HG03457 (cell line): ENCODE measurements around the gene EGF.

Source experiments
- ATAC-seq: cut with Tn5 transposase; IDR thresholded peaks from one replicate; pipeline ENCODE4 v1.9.1; 2021; ENCODE audit warnings: moderate number of reproducible peaks; ENCODE audit not compliant: unreplicated experiment

The EGF gene

DNA sequence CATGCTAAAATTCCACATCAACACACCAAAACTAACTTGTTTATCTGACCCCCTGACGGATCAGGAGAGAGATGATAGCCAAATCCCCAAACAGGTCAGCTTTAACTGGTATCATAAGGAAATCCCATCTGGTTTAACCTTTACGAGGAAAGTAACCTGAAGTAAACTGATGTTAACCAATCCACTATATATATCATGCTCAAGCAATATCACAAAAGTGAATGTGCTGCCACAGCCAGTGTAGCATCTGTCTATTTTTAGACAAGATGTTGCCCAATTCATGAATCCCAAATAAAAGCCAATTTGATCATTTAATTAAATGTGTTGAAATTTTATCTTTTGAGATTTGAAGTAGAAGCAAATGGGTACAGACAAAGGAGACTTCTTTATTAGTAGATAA is 44.5 kb downstream of the EGF start:
- ATAC-seq = no peak

DNA sequence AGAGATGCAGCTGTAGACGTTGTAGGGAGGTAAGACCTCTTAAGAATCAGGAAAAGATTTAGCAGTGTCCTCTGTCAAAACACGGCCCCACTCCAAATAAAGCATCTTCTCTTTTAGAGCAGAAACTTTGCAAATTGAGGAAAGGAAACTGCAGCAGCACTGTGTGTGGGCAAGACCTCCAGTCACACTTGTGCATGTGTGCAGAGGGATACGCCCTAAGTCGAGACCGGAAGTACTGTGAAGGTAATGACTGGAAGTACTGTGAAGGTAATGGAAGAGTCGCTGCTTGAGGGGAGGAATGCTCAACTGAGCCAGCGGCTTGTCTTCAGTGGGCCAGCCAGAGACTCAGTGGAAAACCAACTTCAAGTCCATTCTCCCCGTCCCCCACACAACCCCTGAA is 46.5 kb downstream of the EGF start:
- no peak for ATAC-seq

DNA sequence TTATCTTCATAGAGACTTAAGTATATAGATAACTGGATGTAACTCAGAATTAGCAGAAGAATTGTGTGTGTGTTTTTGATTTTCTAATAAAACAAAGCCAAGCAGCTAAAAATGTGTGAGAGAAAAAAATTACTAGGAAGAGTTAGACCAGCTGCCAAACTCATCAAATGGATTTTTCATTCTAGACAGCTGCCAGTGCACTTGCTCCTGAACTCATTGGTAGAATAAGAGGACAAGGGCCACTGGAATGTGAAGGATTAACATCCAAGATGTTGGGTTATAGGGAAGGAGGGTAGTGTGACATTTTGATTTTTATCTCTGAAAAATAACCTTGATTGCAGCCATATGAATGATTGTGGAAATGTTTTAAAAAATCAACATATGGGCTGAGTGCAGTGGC is 49.7 kb downstream of the EGF start:
- no peak for ATAC-seq

DNA sequence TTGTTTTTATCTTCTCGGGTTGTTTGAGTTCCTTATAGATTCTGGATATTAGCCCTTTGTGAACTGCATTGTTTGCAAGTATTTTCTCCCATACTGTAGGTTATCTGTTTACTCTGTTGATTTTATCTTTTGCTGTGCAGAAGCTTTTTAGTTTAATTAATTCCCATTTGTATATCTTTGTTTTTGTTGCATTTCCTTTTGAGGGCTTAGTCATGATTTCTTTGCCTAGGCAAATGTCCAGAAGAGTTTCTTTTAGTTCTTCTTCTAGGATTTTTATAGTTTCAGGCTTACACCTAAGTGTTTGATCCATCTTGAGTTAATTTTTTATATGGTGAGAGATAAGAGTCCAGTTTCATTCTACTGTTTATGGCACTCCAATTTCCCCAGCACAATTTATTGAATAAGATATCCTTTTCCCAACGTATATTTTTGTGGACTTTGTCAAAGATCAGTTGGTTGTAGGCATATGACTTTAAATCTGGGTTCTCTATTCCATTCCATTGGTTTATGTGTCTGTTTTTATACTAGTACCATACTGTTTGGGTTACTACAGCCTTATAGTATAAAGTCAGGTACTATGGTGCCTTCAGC is 54.3 kb downstream of the EGF start:
- no peak for ATAC-seq

DNA sequence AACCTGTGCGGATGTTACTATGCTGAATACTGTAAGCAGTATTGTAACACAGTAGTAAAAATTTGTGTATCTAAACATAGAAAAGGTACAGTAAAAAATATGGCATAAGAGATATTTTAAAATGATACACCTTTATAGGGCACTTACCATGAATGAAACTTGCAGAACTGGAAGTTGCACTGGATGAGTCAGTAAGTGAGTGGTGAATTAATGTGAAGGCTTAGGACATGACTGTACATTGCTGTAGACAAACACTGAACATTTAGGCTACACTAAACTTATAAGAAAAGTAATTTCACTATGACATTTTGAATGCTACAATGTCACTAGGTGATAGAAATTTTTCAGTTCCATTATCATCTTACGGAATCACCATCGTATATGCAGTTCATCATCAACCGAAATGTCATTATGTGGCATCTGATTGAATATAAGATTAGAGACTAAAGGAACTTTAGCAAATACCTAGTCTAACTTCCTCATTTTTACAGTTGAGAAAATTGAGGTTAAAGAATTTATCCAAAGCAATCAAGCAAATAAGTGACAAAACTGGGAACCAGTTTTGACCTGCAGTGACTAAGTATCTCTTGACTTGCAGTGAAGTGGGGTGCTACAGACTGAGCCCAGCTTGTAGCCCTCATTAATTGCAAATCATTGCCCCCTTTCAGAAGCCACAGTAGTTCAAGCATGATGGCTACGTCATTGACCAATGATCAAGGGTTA is 55.3 kb downstream of the EGF start:
- peak; percentile 48 for ATAC-seq

DNA sequence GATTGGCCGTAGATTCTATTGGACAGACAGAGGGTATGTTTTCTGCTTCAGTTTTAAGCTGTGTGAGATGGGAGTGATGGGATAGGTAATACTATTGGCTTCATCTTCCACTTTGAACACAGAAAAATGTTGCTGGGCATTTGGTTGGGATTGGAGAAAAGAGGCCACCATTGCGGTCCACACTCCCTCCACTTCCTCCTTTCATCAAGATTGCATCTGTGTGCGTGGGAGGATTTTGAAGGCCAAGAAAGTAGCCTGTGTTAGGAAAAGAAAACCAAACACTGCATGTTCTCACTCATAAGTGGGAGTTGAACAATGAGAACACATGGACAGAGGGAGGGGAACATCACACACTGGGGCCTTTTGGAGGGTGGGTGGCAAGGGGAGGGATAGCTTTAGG is 56.4 kb downstream of the EGF start:
- no peak for ATAC-seq

DNA sequence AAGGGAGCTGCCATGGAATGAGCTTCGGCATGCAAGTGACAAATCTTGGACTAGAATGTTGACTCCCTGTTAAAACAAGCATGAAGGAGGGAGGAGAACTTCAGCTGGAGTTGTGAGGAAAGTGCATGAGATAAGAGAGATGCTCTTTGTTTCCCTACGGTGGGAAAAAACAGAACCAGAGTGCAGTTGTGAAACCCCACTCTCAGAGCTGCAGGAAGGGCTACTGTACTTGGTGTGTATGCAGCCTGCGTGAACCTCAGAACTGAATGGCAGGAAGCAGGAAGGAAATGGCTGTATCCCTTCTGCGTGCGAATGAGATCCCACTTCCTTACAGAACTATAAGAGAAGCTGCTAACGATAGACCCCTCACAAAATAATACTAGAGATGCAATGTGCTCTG is 57.2 kb downstream of the EGF start:
- ATAC-seq = no peak

DNA sequence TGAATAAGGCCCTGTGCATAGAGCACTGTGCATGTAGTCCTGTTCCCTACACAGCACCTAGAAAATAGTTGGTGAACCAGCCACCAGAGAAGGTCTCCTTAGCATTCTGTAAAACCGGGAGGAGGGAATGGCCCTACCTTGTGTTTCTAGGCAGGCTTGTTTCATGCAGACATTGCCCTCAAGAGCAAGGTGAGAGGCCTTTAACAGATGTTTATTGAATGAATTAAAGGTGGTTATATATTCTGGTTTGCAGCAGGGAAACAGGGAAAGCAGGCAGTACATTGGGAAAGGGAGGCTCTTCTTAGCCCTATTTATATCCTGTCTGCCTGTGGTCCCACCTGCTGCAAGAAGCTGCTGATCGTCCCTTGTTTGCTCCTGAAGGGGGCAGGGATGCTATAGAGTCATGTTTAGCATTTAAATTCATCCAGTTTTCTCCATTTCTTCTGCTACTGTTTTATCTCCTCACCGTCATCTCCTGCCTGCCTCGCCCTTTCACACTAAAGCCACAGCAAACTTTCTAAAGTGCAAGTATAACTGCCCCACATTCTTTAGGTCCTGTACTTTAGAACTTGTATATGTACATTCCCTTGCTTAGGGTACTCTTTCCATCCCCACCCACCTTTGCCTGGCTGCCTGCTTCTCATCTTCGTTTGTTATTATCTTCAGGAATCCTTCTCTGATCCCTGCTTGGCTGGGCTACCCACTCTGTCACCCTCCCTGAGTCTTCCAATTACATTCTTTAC is 60.3 kb downstream of the EGF start:
- no peak for ATAC-seq

DNA sequence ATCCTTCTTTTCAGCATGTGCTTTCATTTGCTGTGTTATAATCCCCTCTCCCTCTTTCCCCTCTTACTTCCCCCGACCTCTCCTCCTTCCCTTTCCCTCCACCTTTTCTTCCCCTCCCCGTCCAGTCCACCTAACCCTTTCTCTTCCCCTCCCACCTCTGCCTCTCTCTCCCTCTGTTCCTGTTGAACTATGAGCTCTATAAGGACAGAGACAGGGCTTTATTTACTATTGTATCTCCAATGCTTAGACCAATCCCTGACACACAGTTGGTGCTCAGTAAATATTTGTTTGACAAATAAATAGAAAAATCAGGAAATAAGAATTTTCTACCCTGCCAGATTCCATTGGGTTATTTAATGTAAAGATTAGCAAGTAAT is 60.8 kb downstream of the EGF start:
- no peak for ATAC-seq

DNA sequence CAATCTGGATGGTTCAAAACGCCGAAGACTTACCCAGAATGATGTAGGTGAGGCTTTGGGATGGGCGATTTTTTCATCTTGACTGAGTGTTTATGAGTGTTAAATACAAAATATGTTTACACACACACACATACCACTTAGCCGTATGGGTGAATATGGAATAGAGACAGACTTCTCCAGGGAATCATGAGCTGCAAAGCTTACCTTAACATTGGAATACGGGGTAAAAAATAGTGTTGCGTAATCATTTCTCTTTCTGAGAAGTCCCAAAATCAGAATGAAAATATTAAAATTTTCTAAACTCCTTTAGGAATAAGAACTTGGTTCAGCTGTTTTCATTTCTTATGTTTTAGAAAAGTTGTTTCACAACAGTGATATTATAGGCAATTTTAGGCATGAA is 63.5 kb downstream of the EGF start:
- no peak for ATAC-seq

DNA sequence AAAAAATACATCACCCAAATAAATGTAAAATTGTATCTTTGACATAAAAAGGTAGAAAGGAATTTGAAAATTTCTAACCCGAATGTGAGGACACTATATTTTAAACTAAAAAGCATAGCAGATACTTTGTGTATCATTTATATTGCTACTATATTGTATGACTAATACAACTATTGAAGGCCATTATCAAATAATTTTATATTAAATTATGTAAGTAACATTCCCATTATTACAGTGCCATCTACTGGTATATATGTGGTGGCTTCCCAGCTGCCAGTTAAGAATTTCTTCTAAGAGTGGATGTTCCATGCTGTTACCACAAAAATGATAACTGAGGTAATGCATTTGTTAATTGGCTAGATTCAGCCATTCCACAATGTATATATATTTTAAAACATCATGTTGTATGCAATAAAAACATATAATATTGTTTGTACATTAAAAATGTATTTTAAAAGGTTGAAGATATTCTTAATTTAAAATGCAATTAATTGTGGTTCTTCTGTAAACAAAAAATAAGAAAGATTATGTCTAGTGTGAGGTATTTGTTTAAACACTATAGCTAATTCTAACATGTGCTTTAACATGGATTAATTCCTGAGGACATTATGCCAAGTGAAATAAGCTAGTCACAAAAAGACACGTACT is 65.3 kb downstream of the EGF start:
- no peak for ATAC-seq

DNA sequence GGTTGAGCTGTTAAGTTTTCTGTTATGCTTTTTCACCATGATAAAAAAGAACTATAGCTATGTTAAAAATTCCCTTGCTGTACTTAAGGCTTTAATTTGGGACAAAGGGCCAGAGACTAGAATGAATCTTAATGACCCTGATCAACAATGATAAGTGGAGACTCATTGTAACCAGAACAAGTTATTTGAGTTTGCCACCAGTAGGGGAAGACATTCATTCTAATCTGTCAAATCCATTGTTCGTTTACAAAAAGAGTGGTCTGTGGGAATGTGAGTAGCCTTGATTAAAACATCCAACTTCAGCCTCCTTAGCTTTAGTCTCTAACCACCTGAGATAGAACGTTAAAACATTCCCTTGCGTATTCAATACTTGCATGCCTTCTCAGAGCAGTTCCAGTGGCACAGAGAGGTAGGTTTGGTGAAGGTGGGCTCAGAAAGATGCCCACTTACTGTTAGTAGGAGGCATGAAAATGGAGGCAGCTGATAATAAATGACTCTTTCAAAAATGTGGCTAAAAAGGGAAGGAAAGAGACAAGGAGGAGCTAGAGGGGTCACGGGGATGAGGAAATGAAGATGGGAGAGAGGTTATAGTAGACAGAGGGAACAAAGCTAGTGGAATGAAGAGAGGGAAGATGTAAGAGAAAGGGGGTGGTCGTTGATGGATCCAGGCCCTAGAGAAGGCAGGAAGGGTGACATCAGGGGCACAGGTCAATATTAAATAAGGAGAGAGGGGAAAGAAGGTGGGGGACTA is 66.2 kb downstream of the EGF start:
- ATAC-seq = no peak

DNA sequence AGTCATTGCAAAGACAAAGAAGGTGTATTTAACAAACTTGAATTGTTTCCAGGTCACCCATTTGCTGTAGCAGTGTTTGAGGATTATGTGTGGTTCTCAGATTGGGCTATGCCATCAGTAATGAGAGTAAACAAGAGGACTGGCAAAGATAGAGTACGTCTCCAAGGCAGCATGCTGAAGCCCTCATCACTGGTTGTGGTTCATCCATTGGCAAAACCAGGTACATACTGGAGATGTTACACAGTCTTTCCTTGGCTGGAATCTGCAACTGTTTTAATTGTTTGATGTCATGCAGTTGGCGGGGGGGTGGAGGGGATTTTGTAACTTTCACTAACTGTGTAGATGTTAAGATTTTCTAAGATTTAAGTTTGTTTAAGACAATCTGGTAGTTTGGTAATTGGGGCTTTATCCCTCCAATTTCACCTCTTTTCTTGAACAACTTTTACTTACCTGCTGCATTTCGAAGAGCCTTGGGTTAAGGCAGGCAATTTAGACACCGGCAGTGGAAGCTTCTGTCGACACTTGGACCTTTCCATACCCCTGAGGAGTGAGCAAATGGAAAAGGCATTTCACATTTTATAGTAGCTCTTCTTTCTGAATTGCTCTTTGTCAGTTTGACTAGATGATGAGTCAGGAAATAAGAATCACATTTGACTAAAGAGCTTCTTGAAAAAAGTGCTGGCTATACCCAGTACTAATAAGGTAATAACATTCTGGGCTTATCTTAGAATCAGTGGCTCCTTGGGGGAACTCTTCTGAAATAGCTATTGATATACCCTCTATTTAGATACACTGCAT is 67.4 kb downstream of the EGF start:
- ATAC-seq = no peak

DNA sequence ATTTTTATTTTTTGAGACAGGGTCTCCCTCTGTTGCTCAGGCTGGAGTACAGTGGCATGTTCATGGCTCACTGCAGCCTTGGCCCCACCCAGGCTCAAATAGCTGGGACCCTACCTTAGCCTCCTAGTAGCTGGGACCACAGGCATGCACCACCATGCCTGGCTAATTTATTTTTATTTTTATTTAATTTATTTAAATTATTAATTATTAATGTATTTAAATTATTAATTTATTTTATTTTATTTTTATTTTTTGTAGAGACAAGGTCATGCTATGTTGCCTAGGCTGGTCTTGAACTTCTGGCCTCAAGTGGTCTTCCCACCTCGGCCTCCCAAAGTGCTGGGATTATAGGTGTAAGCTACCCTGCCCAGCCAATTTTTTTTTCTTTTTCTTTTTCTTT is 69.3 kb downstream of the EGF start:
- ATAC-seq = no peak

DNA sequence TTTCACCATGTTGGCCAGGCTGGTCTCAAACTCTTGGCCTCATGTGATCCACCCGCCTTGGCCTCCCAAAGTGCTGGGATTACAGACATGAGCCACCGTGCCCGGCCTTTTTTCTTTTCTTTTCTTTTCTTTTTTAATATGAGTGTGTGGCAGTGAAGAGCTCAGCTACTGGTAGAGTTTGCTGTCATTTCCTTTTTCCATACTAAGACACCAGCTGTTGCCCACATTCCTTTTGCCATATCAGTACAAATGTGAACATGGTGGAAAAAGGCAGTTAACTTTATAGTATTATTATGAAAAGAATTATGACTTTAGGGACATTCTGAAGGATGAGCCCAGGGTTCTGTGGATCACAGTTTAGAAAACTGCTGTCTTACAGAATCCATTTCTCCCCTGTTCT is 69.8 kb downstream of the EGF start:
- ATAC-seq = no peak

DNA sequence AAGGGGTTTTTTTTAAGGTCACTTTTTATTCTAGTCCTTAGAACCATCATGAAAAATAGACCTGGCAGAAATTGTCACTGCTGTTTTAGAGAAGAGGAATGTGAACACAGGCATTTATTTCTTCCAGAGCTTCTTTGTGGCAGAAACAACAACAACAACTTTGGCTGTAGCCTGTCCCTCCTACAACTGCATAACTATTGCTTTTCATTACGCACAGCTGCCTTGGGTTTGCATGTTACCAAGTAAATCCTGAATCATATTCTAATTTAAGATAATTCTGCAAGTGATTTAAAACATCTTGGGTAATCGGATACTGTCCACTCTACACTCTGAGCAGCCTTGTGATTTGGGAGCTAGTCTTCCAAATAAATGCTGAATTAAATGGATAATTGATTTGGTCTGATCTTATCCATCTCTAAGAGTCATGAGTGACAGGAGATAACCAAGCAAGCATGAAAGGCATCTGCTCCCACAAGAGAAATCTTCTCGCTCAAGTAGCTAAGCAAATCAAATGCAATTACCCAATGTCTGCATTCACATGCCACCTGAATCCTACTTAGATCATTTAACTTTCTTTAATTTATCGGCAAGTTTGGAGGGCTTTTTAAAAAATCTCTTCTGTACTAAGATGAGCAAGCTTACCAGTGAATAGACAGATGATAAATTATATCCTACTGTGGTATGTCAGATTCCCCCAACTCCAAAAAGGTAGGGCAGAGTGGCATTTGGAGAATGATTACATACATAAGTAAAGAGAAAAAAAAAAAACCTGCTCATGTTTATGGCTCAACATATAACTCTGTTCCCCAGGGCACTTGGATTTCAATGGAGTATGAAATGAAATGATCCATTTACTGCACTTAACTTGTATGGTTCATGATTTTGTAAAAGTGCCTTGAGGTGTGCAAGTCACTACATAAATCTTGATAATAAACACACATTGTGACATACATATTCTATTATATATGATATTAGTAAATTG is 73.6 kb downstream of the EGF start:
- no peak for ATAC-seq

DNA sequence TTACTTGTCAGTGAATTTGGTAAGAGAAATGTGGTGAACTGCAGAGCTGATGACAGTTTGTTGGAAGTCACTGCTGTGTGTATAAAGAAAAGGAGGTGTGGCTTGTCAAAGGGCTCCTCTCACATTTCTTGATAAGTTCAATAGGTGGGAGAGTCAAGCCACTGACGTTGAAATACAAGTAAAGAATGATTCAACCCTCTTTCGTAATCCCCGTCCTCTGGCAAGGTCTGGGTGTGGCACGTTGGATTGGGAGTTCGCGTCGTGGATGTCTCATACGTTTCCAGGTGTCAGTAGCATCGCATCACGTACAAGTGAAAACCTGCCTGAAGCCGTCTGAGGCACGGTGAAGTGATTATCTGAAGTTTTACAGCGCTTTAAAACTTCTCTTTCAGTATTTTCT is 76.4 kb downstream of the EGF start:
- no peak for ATAC-seq

DNA sequence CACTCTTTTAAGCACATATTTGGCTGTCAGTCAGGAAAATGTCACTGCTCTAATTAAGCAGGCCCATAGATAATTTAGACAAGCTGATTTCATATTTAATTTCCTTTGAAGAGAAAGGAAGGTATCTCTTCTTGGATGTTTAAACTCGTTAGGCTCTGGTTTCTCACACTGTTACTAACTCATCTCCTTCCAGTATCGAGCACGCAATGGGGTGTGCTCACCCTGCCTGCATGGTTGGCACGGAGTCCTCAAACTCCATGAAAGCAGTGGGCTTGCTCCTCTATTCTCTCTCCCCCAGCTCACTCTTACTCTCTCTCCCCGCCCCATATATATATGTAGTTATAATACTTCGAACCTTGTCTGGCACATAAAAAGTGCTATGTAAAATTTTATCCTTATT is 76.9 kb downstream of the EGF start:
- ATAC-seq = no peak
